Stimulated activated CD8-positive, alpha-beta memory T cell treated with anti-CD3 and anti-CD28 coated beads, Interleukin-4, amount 100 ng/mL, for 1 hour (primary cell): ENCODE data around the gene OPRD1.
"Not testable (repeated sequence)": the region's sequence is repeated elsewhere in the genome, so short reads cannot be mapped to it uniquely, and the experiment has no call there.

Experiments used
- DNase-seq, 2 donors: peaks; one replicate each; pipeline ENCODE4 v3.0.0-alpha.2; 2020; ENCODE audit warnings: low read depth in 2 of 2, low spot score in 1 of 2

Gene OPRD1

GRCh38 chr1:28800324-28800723, 11.6 kb upstream of the OPRD1 start:
- no peak for DNase-seq

- no peak for DNase-seq
Measured at GRCh38 chr1:28801461-28801860, 10.5 kb upstream of the OPRD1 start.

GRCh38 chr1:28803051-28803450, 8.9 kb upstream of the OPRD1 start:
- no peak for DNase-seq

GRCh38 chr1:28803662-28804061, 8.3 kb upstream of the OPRD1 start:
- no peak for DNase-seq

GRCh38 chr1:28804071-28804470, 7.9 kb upstream of the OPRD1 start:
- no peak for DNase-seq

GRCh38 chr1:28807046-28807445, 4.9 kb upstream of the OPRD1 start:
- no peak for DNase-seq

- no peak for DNase-seq
Measured at GRCh38 chr1:28807986-28808385, 4.0 kb upstream of the OPRD1 start.

- no peak for DNase-seq
Measured at GRCh38 chr1:28811369-28811765, 603 bp upstream of the OPRD1 start.

GRCh38 chr1:28812669-28813468, 899 bp downstream of the OPRD1 start:
- DNase-seq: no peak

- no peak for DNase-seq
Measured at GRCh38 chr1:28813931-28814465, 2.0 kb downstream of the OPRD1 start.

GRCh38 chr1:28815533-28816185, 3.7 kb downstream of the OPRD1 start:
- DNase-seq: no peak

- no peak for DNase-seq
Measured at GRCh38 chr1:28817133-28817532, 5.2 kb downstream of the OPRD1 start.

- DNase-seq: no peak
Measured at GRCh38 chr1:28819020-28819419, 7.0 kb downstream of the OPRD1 start.

GRCh38 chr1:28822799-28823198, 10.8 kb downstream of the OPRD1 start:
- no peak for DNase-seq

GRCh38 chr1:28824061-28824460, 12.1 kb downstream of the OPRD1 start:
- not testable (repeated sequence) for DNase-seq

- not testable (repeated sequence) for DNase-seq
Measured at GRCh38 chr1:28828227-28828858, 16.4 kb downstream of the OPRD1 start.

GRCh38 chr1:28830814-28831213, 18.8 kb downstream of the OPRD1 start:
- DNase-seq: no peak

- no peak for DNase-seq
Measured at GRCh38 chr1:28832966-28833365, 21.0 kb downstream of the OPRD1 start.

GRCh38 chr1:28833381-28833780, 21.4 kb downstream of the OPRD1 start:
- DNase-seq: no peak

GRCh38 chr1:28835237-28835650, 23.3 kb downstream of the OPRD1 start:
- no peak for DNase-seq

GRCh38 chr1:28836421-28836956, 24.5 kb downstream of the OPRD1 start:
- no peak for DNase-seq
